Measurements from ENCODE around the gene GTF3C5. TPM values are rescaled to one million over a fixed set of nuclear protein-coding genes. Genes with fewer than 3 reads are reported as not detected.

Gene GTF3C5
- total RNA-seq (2014; rRNA removed; shearing (Covaris generic)), result 45.9 and 48.3 TPM in 2 replicates

- peak; percentile 98 for DNase-seq (ENCODE audit: low read depth)
These were observed at the start of gene GTF3C5 for GRCh38 chr9:133030317-133031129. TSS of gene GTF3C5 (plus strand) at chr9:133030997. CDS start at chr9:133031012, 15 bp downstream.

- no peak for DNase-seq (ENCODE audit: low read depth)
These were observed 48.3 kb upstream of the GTF3C5 start for GRCh38 chr9:132982458-132982857.

- no peak for DNase-seq (ENCODE audit: low read depth)
These were observed 47.2 kb upstream of the GTF3C5 start for GRCh38 chr9:132983491-132984201.

GRCh38 chr9:132984202-132985070 lies 46.4 kb upstream of the GTF3C5 start:
- no peak for DNase-seq (ENCODE audit: low read depth)

GRCh38 chr9:132985071-132985350 lies 45.8 kb upstream of the GTF3C5 start:
- no peak for DNase-seq (ENCODE audit: low read depth)

GRCh38 chr9:132985489-132985888 lies 45.3 kb upstream of the GTF3C5 start:
- no peak for DNase-seq (ENCODE audit: low read depth)

GRCh38 chr9:132986114-132986513 lies 44.7 kb upstream of the GTF3C5 start:
- no peak for DNase-seq (ENCODE audit: low read depth)

GRCh38 chr9:132986640-132987620 lies 43.9 kb upstream of the GTF3C5 start:
- no peak for DNase-seq (ENCODE audit: low read depth)

- DNase-seq (ENCODE audit: low read depth), result no peak
These were observed 42.4 kb upstream of the GTF3C5 start for GRCh38 chr9:132988244-132989013.

GRCh38 chr9:132989014-132989310 lies 41.8 kb upstream of the GTF3C5 start:
- DNase-seq (ENCODE audit: low read depth), result no peak

GRCh38 chr9:132989414-132989996 lies 41.3 kb upstream of the GTF3C5 start:
- no peak for DNase-seq (ENCODE audit: low read depth)

GRCh38 chr9:132989998-132990557 lies 40.7 kb upstream of the GTF3C5 start:
- DNase-seq (ENCODE audit: low read depth), result peak; percentile 20

- DNase-seq (ENCODE audit: low read depth), result no peak
These were observed 40.0 kb upstream of the GTF3C5 start for GRCh38 chr9:132990781-132991180.

GRCh38 chr9:132991351-132992300 lies 39.2 kb upstream of the GTF3C5 start:
- DNase-seq (ENCODE audit: low read depth), result no peak

- no peak for DNase-seq (ENCODE audit: low read depth)
These were observed 37.3 kb upstream of the GTF3C5 start for GRCh38 chr9:132993511-132993939.

GRCh38 chr9:132994410-132995120 lies 36.2 kb upstream of the GTF3C5 start:
- DNase-seq (ENCODE audit: low read depth), result peak; percentile 20

GRCh38 chr9:132995121-132995420 lies 35.7 kb upstream of the GTF3C5 start:
- DNase-seq (ENCODE audit: low read depth), result no peak

GRCh38 chr9:132995879-132996278 lies 34.9 kb upstream of the GTF3C5 start:
- no peak for DNase-seq (ENCODE audit: low read depth)
